Stimulated activated CD8-positive, alpha-beta memory T cell treated with anti-CD3 and anti-CD28 coated beads, Interleukin-4, amount 100 ng/mL, for 48 hours (primary cell): Measurements from ENCODE around the gene STK32B.
"Not testable (repeated sequence)": the region's sequence is repeated elsewhere in the genome, so short reads cannot be mapped to it uniquely, and the experiment has no call there.

Source experiments
- DNase-seq: peaks from one replicate; pipeline ENCODE4 v3.0.0-alpha.2; 2020

STK32B gene

DNA sequence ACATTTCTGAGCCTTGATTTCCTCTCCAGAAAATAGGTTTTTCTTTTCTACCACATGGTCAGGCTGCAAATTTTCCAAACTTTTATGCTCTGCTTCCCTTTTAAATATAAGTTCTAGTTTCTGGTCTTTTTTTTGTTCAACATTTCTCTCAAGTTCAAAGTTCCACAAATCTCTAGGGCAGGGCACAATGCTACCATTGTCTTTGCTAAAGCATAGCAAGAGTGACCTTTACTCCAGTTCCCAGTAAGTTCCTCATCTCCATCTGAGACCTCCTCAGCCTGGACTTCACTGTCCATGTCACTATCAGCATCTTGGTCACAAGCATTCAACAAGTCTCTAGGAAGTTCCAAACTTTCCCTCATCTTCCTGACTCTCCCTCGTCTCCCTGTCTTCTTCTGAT lies 228.8 kb downstream of the STK32B start:
- not testable (repeated sequence) for DNase-seq

DNA sequence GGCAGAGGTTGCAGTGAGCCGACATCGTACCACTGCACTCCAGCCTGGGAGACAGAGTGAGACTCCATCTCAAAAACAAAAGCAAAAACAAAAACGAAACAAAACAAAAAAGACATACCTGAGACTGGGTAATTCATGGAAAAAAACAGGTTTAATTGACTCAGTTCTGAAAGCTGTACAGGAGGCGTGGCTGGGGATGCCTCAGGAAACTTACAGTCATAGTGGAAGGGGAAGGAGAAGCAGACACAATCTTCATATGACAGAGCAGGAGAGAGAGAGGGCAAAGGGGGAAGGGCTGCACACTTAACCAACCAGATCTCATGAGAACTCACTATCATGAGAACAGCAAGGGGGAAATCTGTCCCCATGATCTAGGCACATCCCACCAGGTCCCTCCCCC lies 229.5 kb downstream of the STK32B start:
- DNase-seq: no peak

DNA sequence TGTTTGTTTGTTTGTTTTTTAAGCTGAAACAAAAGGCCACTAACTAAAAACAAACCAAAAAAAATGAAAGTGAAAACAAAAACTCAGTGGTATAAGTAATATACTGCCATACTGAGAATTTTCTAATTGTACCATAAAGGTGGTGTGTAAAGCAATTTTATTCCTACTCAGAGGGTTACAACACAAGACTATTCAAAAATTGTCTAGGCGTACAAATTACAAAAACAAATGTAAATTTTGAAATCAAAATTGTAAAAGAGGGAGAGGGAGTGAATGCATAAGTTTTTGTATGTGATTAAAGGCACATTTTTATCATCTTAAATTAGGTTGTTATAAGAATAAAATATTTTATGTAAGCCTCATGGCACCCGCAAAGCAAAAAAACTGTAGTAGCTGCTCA lies 232.6 kb downstream of the STK32B start:
- no peak for DNase-seq

DNA sequence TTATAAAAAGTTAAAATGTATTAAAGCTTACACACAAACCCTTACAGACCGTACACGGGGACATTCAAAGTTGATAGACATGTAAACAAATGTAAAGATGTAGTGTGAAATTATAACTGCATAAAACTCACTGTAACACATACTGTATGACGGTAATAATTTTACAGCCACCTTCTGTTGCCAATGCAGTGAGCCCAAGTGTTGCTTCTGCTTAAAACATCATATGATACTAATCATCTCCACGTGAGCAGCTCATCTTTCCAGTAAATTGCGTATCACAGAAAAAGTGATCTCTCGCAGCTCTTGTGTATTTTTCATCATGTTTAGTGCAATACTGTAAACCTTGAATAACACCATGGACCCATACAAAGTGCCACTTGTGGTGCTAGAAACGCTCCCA lies 233.2 kb downstream of the STK32B start:
- DNase-seq: no peak

DNA sequence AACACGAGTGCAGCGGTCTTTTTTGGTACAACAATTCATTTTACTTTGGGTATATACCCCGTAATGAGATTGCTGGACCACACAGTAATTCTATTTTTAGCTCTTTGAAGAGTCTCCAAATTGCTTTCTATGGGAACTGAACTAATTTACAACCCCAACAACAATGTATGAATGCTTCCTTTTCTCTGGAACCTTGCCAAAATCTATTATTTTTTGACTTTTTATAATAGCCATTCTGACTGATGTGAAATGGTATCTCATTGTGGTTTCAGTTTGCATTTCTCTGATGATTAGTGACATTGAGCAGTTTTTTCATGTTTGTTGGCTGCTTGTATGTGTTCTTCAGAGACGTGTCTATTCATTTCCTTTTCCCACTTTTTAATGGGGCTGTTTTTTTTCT lies 240.8 kb downstream of the STK32B start:
- DNase-seq: no peak

DNA sequence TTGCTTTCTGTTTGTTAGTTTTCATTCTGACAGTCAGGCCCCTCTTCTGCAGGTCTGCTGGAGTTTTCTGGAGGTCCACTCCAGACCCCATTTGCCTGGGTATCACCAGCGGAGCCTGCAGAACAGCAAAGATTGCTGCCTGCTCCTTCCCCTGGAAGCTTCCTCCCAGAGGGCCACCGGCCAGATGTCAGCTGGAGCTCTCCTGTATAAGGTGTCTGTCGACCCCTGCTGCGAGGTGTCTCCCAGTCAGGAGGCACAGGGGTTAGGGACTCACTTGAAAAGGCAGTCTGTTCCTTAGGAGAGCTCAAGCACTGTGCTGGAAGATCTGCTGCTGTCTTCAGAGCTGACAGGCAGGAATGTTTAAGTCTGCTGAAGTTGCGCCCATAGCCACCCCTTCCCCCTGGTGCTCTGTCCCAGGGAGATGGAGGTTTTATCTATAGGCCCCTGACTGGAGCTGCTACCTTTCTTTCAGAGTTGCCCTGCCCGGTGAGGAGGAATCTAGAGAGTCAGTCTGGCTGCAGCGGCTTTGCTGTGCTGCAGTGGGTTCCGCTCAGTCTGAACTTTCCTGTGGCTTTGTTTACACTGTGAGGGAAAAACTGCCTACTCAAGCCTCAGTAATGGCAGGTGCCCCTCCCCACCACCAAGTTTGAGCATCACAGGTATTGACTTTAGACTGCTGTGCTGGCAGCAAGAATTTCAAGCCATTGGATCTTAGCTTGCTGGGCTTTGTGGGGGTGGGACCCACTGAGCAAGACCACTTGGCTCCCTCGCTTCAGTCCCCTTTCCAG lies 246.9 kb downstream of the STK32B start:
- not testable (repeated sequence) for DNase-seq

DNA sequence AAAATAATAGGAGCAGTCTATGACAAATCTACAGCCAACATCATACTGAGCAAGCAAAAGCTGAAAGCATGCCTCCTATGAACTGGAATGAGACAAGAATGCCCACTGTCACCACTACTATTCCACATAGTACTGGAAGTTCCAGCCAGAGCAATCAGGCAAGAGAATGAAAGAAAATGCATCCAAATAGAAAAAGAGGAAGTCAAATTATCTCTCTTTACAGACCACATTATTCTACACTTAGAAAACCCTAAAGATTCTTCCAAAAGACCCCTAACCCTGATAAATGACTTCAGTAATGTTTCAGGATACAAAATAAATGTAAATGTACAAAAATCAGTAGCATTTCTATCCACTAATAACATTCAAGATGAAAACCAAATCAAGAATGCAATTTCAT lies 249.0 kb downstream of the STK32B start:
- DNase-seq: no peak

DNA sequence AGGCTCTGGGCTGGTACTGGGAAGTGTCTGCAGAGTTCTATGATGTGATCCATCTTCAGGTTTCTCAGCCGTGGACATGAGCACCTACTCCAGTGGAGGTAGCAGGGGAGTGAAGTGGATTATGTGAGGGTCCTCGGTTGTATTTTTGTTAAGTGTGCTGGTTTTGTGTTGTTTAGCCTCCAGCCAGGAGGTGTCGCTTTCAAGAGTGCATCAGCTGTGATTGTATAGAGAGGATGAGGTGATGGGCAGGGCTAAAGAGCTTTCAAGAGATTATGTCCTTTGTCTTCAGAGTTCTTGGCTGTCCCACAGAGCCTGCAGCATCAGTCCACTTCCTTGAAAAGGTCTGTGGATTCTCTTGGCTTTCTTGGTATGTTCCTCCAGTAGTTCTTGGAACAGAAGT lies 256.6 kb downstream of the STK32B start:
- DNase-seq: no peak

DNA sequence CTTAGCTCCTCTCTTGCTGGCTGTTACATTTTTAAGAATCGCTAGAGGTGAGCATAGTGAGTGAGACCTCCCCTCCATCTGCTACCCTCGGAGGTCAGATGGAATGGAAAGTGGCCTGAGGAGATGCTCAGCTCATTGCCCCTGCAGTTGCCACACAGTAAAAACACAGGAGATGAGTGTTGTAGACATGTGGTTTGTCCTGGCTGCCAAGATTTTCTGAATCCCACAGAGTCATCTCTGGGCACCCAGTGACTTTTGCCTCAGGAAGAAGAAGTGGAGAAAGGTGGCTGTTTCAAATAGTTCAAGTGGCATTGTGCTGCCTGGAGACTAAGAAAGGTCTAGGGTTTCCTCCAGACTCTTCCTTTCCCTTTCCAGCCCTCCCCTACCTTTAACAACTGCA lies 271.0 kb downstream of the STK32B start:
- no peak for DNase-seq

DNA sequence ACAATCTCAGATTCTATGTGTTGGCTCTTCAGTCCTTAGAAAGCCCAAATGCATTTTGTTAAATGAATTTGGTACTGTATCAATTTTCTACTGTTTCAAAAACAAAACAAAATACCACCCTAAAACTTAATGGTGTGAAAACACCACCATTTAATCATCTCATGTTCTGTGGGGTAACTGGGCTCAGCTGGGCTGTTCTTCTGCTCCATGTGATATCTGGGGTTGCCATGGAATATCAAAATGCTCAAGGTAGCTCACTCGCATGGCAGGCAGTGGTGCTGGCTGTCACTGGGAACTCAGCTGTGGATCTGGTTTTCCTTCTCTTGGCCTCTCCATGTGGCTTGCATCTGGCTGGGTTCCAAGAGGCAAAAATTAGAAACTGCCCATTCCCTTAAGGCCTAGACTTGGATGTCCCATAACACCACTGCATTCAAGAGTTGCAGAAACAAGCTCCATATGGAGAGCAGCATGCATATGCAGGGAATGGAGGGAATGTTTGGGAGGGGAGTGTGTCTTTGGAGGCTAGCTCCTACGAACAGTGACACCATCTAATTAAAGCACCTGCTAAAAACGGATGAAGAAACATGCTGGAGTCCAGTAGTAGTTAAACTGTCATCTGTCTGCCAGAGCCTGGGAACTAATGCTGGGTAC lies 279.2 kb downstream of the STK32B start:
- no peak for DNase-seq

DNA sequence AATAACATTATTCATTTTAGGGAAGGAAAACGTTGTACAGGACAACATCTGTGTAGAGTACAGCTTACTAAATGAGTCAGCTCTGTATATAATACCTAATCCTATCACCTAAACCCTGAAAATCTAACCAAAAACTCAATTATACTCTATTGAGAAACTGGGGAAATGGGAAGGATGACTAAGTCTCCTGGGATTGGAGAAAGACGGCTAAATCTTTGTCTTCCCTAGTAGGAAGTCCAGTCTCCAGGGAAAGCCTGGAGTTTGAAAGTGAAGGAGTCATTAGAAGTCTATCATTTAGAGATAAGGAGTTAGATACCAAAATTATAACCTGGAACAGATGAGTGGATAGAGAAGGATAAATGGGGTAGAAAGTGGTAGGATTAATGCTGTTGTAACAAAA lies 286.5 kb downstream of the STK32B start:
- DNase-seq: no peak

DNA sequence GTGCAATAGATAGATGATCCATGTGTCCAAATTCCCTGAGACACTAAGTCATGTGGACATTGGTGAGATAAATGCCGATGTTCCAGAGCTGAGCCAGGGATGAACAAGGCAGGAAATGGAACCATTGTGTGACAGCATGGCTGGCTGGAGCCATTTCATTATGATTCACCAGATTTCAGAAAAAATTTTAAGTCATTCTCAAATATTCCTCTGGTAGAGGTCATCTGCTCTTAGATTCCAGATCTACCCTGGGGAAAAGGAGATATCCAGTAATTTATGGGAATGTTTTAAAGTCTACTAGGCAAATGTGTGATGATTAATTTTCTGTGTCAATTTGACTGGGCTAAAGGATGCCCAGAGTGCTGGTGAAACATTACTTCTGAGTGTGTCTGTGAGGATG lies 287.3 kb downstream of the STK32B start:
- DNase-seq: no peak

DNA sequence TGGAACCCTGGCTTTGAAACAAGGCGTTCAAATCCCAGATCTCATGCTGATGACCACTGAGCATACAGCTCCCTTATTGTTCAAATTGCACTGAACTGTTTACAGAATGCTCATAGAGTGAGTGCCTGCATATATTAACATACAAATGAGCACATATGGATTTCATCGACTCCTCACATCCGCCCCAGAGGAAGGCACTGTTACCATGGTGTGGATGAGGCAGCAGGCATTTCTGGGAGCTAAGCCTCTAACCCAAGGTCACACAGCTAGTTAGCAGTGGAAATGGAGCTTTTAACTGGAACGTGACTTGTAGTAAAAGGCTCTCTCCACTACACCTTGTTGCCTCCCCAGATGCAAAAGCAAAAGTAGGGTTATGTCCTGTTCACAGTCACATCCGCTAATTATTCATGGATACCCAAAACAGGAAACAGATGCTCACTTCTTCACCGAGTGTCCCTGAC lies 289.7 kb downstream of the STK32B start:
- DNase-seq: no peak

DNA sequence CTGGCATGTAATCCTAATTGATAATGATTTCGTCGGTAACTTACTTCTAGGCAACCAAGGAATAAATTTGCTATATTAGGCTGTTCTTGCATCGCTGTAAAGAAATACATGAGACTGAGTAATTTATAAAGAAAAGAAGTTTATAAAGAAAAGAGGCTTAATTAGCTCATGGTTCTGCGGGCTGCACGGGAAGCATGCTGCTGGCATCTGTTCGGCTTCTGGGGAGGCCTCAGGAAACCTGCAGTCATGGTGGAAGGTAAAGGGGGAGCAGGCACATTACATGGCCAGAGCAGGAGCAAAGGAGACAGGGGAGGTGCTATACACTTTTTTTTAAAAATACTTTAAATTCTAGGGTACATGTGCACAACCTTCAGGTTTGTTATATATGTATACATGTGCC lies 290.2 kb downstream of the STK32B start:
- DNase-seq: no peak

DNA sequence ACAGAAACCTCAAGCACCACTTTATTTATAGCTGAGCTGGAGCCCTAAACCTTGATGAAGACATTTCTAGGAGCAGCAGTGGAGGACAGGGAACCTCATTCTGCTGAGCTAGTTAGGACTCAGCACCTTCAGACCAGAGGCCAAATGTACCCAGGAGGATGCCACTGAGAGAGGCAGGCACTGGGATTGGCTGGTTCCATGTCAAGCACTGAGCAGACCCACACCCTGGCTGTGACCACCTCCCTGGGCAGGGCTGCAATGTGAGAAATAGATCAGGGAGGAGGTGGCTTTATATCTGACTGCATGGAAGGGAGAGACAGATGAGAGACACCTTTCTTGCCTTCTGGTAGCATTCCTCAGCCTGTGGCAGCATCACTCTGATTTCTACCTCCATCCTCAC lies 304.6 kb downstream of the STK32B start:
- DNase-seq: no peak

DNA sequence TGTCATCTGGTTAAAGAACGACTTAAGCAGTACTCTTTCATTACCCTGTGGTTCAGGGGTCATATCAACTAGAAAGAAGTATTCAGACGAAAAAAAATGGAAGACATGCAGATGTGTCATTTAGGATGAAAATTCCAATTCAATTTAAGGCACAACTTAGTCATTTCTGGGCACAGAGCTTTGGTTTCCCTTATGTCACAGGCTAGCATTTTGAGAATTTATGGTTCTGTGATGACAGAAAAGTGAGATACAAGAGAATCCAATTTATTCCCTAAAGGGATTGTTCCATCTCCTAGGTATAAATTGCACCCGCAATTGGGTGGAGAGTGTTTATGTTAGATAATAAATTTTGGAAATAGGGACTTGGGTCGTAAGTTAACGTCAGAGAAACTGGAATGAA lies 306.6 kb downstream of the STK32B start:
- no peak for DNase-seq

DNA sequence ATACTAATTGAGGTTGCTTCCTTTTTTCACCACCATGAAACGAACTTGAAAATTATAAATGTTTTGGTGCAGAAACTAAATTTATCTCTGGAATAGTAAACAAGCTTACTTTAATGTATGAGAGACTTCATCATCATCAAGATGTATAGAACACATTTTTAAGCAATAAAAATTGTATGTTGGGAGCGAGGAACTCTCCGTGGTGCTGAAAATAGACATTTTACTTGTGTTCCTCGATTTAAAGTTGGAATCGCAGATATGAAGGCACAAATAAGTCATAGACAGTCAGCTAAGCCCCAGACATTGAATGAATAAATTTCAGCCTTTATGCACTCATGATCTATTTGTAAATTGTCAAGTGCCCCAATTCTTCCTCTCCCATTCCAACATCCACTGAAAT lies 310.7 kb downstream of the STK32B start:
- no peak for DNase-seq

DNA sequence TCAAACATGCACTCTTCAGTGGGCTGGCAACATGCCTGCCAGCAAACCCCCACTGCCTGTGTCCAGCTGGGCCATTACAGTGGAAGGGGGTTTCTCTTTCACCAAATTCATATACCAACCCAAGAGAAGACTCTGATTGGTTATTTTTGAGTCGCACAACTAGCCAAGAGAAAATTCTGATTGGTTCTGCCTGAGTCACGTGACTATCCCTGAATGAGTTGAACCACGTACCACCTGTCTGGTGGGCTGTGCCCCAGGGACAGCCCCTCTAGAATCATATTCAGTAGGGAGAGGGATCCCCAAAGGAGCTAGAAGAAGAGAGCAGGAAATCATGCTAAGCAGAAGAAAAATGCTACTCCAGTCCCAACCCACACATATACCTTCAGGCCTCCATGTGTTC lies 313.1 kb downstream of the STK32B start:
- DNase-seq: no peak

DNA sequence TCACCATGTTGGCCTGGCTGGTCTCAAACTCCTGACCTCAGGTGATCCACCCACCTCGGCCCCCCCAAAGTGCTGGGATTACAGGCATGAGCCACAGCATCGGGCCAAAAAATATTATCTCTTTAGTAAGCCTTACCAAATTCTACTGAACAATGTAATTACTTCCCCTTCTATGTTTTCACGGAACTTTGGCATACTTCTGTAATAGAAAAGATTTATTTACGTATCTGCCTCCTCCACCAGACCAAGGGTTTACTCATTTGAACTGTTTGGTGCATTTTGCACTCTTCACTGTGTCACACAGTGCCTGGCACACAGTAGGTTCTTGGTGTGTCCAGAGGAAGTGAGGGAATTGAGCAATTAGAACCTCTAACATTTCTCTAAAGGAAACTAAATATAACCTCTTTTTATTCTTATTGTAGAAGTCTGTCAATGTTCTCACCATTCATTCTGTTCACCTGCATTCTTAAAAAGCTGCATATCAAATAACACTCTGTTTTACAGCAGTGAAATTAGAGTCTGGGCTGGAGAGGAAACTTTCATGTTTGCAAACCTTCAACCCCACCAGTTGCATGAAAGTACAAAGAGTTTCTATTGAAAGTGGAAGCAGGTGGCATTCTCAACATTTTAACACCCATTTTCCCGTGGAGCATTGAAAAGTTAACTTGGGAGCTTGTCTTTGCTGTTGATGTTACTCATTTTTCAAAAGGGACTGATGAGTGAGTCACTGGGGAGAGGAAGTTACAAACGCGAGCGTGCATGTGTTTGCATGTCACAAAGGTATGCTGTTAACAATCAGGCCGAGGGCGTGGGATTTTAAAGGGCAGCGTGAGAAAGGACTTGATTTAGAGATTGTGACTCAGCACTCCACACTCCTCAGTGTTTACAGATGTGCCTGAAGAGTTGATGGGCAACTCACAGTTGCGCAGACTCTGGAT lies 314.1 kb downstream of the STK32B start:
- DNase-seq: no peak

DNA sequence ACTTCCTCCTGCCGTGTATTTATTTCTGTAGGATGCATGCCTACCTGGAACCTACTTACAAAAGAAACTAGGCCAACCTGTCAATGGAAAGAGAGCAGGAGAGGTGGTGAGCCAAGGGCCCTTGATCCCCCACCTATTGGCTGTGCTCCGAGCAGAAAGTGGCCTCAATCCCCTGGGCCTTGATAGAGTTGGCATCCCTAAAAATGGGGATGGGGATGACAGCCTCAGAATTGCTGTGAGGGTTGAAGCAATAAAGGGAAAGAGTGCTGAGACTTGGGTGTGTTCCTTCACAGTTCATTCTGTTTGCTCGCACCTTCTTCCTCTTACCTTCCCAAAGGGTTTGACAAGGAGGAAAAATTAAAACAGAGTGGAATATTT lies 314.7 kb downstream of the STK32B start:
- no peak for DNase-seq

DNA sequence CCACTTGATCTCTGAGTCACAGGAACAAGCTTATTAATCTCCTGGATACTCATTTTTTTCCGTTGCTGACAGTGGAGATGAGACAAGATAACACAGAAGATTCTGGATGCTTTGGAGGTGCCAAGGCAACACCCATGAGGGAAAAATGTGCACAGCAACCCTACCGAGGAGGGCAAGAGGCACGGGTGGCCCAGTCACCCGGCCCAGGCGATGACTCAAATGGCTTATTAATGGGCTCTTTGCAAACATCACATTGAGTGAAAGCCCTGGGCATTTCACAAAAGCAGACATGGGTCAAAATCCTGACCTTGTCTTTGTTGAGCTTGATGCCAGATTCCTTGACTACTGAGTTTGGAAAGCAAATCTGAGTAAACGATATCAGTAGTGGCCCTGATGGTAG lies 315.1 kb downstream of the STK32B start:
- no peak for DNase-seq

DNA sequence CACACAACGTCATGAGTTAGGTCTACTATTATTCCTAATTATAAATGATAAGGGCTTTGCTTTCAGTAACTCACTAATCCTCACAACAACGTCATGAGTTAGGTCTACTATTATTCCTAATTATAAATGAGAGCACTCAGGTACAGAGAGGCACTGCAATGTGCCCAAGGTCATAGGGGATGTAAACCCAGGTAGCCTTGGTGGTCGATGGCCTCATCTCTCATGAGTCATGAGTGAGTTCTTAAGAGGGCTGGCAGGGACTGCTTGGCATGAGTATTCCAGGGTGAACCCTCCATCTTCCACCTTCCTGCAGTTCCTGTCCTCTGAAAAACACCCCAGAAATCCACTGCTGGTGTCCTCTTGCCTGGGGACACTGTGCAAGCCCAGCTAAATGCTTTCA lies 317.1 kb downstream of the STK32B start:
- no peak for DNase-seq

DNA sequence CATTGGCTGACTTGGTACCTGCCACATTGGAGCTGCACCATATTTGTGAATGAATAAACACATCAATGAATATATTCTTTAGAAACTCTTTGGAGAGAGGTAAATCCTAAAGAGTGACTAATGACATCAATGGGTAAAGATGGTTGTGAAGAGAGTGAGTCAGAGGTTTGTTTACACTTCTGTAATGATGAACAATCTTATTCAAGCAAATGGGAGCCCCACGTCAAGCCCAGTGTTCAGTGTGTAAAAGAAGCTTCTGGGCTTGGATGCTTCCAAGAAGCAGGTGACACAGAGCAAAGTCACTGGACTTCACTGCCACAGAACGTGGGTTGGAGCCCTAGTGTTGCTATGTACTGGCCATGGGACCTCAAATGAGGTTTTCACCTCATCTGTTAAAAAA lies 319.0 kb downstream of the STK32B start:
- DNase-seq: no peak
